Caco-2 (cell line): ENCODE data around the gene RPL11. TPM values are rescaled to one million over a fixed set of nuclear protein-coding genes. Genes with fewer than 3 reads are reported as not detected.

Experiments used
- BruUV-seq: library from RNA; stranded (reverse); fragments of 400-500 nt; replicated peaks from 2 replicates; lab custom pipeline; 2021; lab: Mats Ljungman, UMichigan
- CTCF ChIA-PET: fragments of 300-600 bp; sonication (Branson Sonifier 250); formaldehyde crosslinking; loops from one replicate; lab custom pipeline; 2022; ENCODE audit warnings: antibody characterized with exemption; lab: Charles Lee
- POLR2A ChIA-PET: fragments of 300-600 bp; sonication (Branson Sonifier 250); formaldehyde crosslinking; loops from one replicate; lab custom pipeline; 2022; ENCODE audit warnings: antibody characterized with exemption; lab: Charles Lee
- DNase-seq, 2 experiments: peaks; one replicate each; pipeline versions ENCODE4 v3.0.0 to v3.0.0-alpha.2; 2020 to 2022
- H3K27me3 ChIP-seq: replicated peaks from 2 replicates; pipeline ENCODE4 v1.6.0; 2011; ENCODE audit warnings: low read length; ENCODE audit not compliant: control insufficient read depth, insufficient read depth
- H3K36me3 ChIP-seq: 2 replicates; pipeline ENCODE4 v1.5.1; 2011; ENCODE audit warnings: low read length; ENCODE audit not compliant: control insufficient read depth, insufficient read depth
- H3K4me1 ChIP-seq: fragments of 250-450 bp; sonication (Bioruptor Pico); 2 replicates; pipeline ENCODE4 v1.5.1; 2020; ENCODE audit warnings: mild to moderate bottlenecking
- H3K4me3 ChIP-seq: 2 replicates; pipeline ENCODE4 v1.5.1; 2011; ENCODE audit warnings: low read depth, mild to moderate bottlenecking, control low read depth, low read length
- H3K9me3 ChIP-seq: fragments of 250-450 bp; sonication (Bioruptor Pico); 2 replicates; pipeline ENCODE4 v1.5.1; 2020; ENCODE audit warnings: mild to moderate bottlenecking, moderate library complexity
- H3K27ac Mint-ChIP-seq: one replicate; pipeline ENCODE4 v1.8.0; 2022; ENCODE audit warnings: mixed read lengths; ENCODE audit not compliant: unreplicated experiment
- H3K27me3 Mint-ChIP-seq: one replicate; pipeline ENCODE4 v1.8.0; 2022; ENCODE audit warnings: mixed read lengths; ENCODE audit not compliant: insufficient read depth, unreplicated experiment
- H3K36me3 Mint-ChIP-seq: one replicate; pipeline ENCODE4 v1.8.0; 2022; ENCODE audit warnings: mild to moderate bottlenecking, mixed read lengths; ENCODE audit not compliant: insufficient read depth, unreplicated experiment
- H3K4me1 Mint-ChIP-seq: one replicate; pipeline ENCODE4 v1.8.0; 2022; ENCODE audit warnings: low read depth, mixed read lengths; ENCODE audit not compliant: unreplicated experiment
- H3K4me3 Mint-ChIP-seq: one replicate; pipeline ENCODE4 v1.8.0; 2022; ENCODE audit warnings: mild to moderate bottlenecking, moderate library complexity, mixed read lengths; ENCODE audit not compliant: unreplicated experiment
- H3K9me3 Mint-ChIP-seq: one replicate; pipeline ENCODE4 v1.8.0; 2022; ENCODE audit warnings: mixed read lengths; ENCODE audit not compliant: unreplicated experiment
- intact Hi-C: fragments of 100-400 bp; cut with micrococcal nuclease; formaldehyde crosslinking; loops from one replicate; pipeline ENCODE4 v1.10.0; 2022; ENCODE audit not compliant: unreplicated experiment
- total RNA-seq: library from RNA; stranded (reverse); gene quantifications from 2 replicates; pipeline ENCODE4 v1.2.3, GENCODE V29; 2022
- TF ChIP-seq, protein P1 (sequence below), 2 experiments: fragments of 200-600 bp in 1 of 2; IDR thresholded peaks; 1 replicate in 1 of 2; 2 replicates in 1 of 2; pipeline versions ENCODE4 v1.5.1 to v1.8.0; 2011 to 2022; ENCODE audit warnings: antibody characterized with exemption in 1 of 2, control low read depth in 1 of 2, inconsistent platforms in 1 of 2, low read depth in 1 of 2, low read length in 1 of 2, mild to moderate bottlenecking in 1 of 2, moderate library complexity in 1 of 2; ENCODE audit not compliant: insufficient read depth in 1 of 2, severe bottlenecking in 1 of 2, unreplicated experiment in 1 of 2

The RPL11 gene
- total RNA-seq, 1 experiment from 2014 or later: 1,040 TPM

- no TSS peak for BruUV-seq
- no peaks in the 10 kb centered on the region for H3K27me3 Mint-ChIP-seq
- ChIA-PET POLR2A (interaction anchor here (0.6 to 1.8 kb wide), 3 partner anchors 53 to 64 kb away, joined by 3 to 6 read pairs (median 4); partner anchors contain the start of gene RPL11), CTCF (interaction anchor here (0.7 to 1.0 kb wide), 3 partner anchors 18 to 169 kb away, joined by 4 to 6 read pairs (median 4); partner anchors contain the start of gene RPL11)
- no peaks in the 10 kb centered on the region; the same call in 1 of the 2 replicates for H3K36me3 ChIP-seq
- H3K36me3 Mint-ChIP-seq: peaks cover 26% of the 10 kb centered on the region
- no peak overlapping the region for H3K4me3 Mint-ChIP-seq
- no peak for DNase-seq
- H3K9me3 ChIP-seq: no peaks in the 10 kb centered on the region
- no peaks in the 10 kb centered on the region for H3K4me1 Mint-ChIP-seq
- intact Hi-C loops: loop anchor here (2.0 to 5.0 kb wide), 2 partner anchors 38 to 201 kb away; no protein-coding TSS in a partner anchor
- H3K4me1 ChIP-seq: no peaks in the 10 kb centered on the region
- no peak overlapping the region for H3K27ac Mint-ChIP-seq
- H3K4me3 ChIP-seq: no peak overlapping the region
- no peaks in the 10 kb centered on the region for H3K27me3 ChIP-seq
- TF ChIP-seq, protein P1, sequence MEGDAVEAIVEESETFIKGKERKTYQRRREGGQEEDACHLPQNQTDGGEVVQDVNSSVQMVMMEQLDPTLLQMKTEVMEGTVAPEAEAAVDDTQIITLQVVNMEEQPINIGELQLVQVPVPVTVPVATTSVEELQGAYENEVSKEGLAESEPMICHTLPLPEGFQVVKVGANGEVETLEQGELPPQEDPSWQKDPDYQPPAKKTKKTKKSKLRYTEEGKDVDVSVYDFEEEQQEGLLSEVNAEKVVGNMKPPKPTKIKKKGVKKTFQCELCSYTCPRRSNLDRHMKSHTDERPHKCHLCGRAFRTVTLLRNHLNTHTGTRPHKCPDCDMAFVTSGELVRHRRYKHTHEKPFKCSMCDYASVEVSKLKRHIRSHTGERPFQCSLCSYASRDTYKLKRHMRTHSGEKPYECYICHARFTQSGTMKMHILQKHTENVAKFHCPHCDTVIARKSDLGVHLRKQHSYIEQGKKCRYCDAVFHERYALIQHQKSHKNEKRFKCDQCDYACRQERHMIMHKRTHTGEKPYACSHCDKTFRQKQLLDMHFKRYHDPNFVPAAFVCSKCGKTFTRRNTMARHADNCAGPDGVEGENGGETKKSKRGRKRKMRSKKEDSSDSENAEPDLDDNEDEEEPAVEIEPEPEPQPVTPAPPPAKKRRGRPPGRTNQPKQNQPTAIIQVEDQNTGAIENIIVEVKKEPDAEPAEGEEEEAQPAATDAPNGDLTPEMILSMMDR (IDR thresholded peaks at IDR 0.05; ENCODE audit: insufficient read depth in 1 of 2, low read depth in 1 of 2, low read length in 1 of 2, severe bottlenecking in 1 of 2, unreplicated experiment in 1 of 2): peak in 1 of 2 experiments; percentile 20
- H3K9me3 Mint-ChIP-seq: no peaks in the 10 kb centered on the region
Measured at GRCh38 chr1:23745515-23745914, 53.9 kb downstream of the RPL11 start.

Other genes starting within 250 kb of the RPL11 start
- gene ASAP3, start 207.6 kb upstream of the RPL11 start, total RNA-seq: 10.8 and 12.1 TPM in 2 replicates
- 9.1 and 9.5 TPM in 2 replicates for gene E2F2, start 160.6 kb upstream of the RPL11 start, total RNA-seq
- 13.7 and 18.0 TPM in 2 replicates for gene ID3, start 132.3 kb upstream of the RPL11 start, total RNA-seq
- 29.4 and 31.3 TPM in 2 replicates for gene ELOA, start 51.7 kb downstream of the RPL11 start, total RNA-seq
- gene PITHD1, start 86.6 kb downstream of the RPL11 start, total RNA-seq: 44.7 and 47.8 TPM in 2 replicates
- gene LYPLA2, start 99.3 kb downstream of the RPL11 start, total RNA-seq: 52.5 and 63.1 TPM in 2 replicates
- 51.6 and 57.1 TPM in 2 replicates for gene GALE, start 108.9 kb downstream of the RPL11 start, total RNA-seq
- 18.3 and 19.4 TPM in 2 replicates for gene HMGCL, start 133.6 kb downstream of the RPL11 start, total RNA-seq
- gene FUCA1, start 176.5 kb downstream of the RPL11 start, total RNA-seq: 21.3 and 25.5 TPM in 2 replicates
- gene CNR2, start 221.6 kb downstream of the RPL11 start, total RNA-seq: not detected in 2 replicates